Activated B cell treated with CpG ODN at 0.5 μM for 24 hours (primary cell): ENCODE results near the gene TRPV5. TPM values are rescaled to one million over a fixed set of nuclear protein-coding genes. Genes with fewer than 3 reads are reported as not detected.

ENCODE experiments used
- ATAC-seq: fragments of 200-7000 bp; cut with Tn5 transposase; one replicate; pipeline ENCODE4 v1.10.0; 2021; ENCODE audit warnings: low read depth, mild to moderate bottlenecking, moderate library complexity
- CTCF ChIA-PET: fragments of 350-600 bp; sonication (Branson Sonifier 250); formaldehyde crosslinking; loops from one replicate; lab custom pipeline; 2021; ENCODE audit warnings: antibody characterized with exemption; lab: Charles Lee
- POLR2A ChIA-PET: fragments of 350-600 bp; sonication (Branson Sonifier 250); formaldehyde crosslinking; loops from one replicate; lab custom pipeline; 2021; ENCODE audit warnings: antibody characterized with exemption; lab: Charles Lee
- DNase-seq: peaks from one replicate; pipeline ENCODE4 v3.0.0; 2022
- H3K27ac Mint-ChIP-seq: one replicate; pipeline ENCODE4 v1.8.0; 2020; ENCODE audit warnings: mixed read lengths
- H3K27me3 Mint-ChIP-seq: one replicate; pipeline ENCODE4 v1.8.0; 2021; ENCODE audit warnings: mixed read lengths
- H3K36me3 Mint-ChIP-seq: one replicate; pipeline ENCODE4 v1.8.0; 2021; ENCODE audit warnings: low read depth, mixed read lengths
- H3K4me1 Mint-ChIP-seq: one replicate; pipeline ENCODE4 v1.8.0; 2021; ENCODE audit warnings: mixed read lengths
- H3K4me3 Mint-ChIP-seq: one replicate; pipeline ENCODE4 v1.8.0; 2020; ENCODE audit warnings: mild to moderate bottlenecking, mixed read lengths
- H3K9me3 Mint-ChIP-seq: one replicate; pipeline ENCODE4 v1.8.0; 2020; ENCODE audit warnings: mixed read lengths
- CTCF ChIP-seq: fragments of 200-600 bp; IDR thresholded peaks from one replicate; pipeline ENCODE4 v1.8.0; 2022; ENCODE audit warnings: antibody characterized with exemption, mild to moderate bottlenecking
- intact Hi-C: fragments of 100-400 bp; cut with micrococcal nuclease; formaldehyde crosslinking; loops from one replicate; pipeline ENCODE4 v1.15.1; 2024
- total RNA-seq: library from RNA; stranded (reverse); gene quantifications from 2 replicates; pipeline ENCODE4 v1.2.3, GENCODE V29; 2022

TRPV5 gene
- total RNA-seq, 1 donor from 2014 or later = 0.11 TPM

GRCh38 chr7:142889816-142890215 lies 43.7 kb downstream of the TRPV5 start:
- Mint-ChIP-seq H3K9me3 (no peaks in the 10 kb centered on the region), H3K27me3 (peaks cover 9% of the 10 kb centered on the region), H3K36me3 (no peaks in the 10 kb centered on the region), H3K27ac (no peak overlapping the region), H3K4me1 (no peaks in the 10 kb centered on the region), H3K4me3 (no peak overlapping the region)
- no peak for DNase-seq
- ChIA-PET CTCF (no interaction called here), POLR2A (no interaction called here)
- no peak for ATAC-seq
- TF ChIP-seq CTCF = no peak
- intact Hi-C loops = no loop called here

- POLR2A ChIA-PET = no interaction called here
These were observed 46.1 kb downstream of the TRPV5 start for GRCh38 chr7:142887282-142888015.

GRCh38 chr7:142886866-142887265 lies 46.7 kb downstream of the TRPV5 start:
- H3K4me1 Mint-ChIP-seq = no peaks in the 10 kb centered on the region
- CTCF ChIA-PET = no interaction called here
- peak; percentile 1 for DNase-seq
- TF ChIP-seq CTCF = no peak
- no peak for ATAC-seq
- peaks cover 6% of the 10 kb centered on the region for H3K27me3 Mint-ChIP-seq
- POLR2A ChIA-PET = no interaction called here
- no peaks in the 10 kb centered on the region for H3K36me3 Mint-ChIP-seq
- intact Hi-C loops = no loop called here
- H3K4me3 Mint-ChIP-seq = no peak overlapping the region
- H3K27ac Mint-ChIP-seq = no peak overlapping the region
- no peaks in the 10 kb centered on the region for H3K9me3 Mint-ChIP-seq

More at GRCh38 chr7:142887282-142888015, 46.1 kb downstream of the TRPV5 start:
- intact Hi-C loops = no loop called here
- no peak for TF ChIP-seq CTCF
- ATAC-seq = no peak
- Mint-ChIP-seq H3K36me3 (no peaks in the 10 kb centered on the region), H3K27me3 (peaks cover 4% of the 10 kb centered on the region), H3K27ac (no peak overlapping the region), H3K4me3 (no peak overlapping the region), H3K9me3 (no peaks in the 10 kb centered on the region), H3K4me1 (no peaks in the 10 kb centered on the region)
- CTCF ChIA-PET = no interaction called here
- no peak for DNase-seq

- H3K27ac Mint-ChIP-seq = no peak within 1 kb of the TSS
- CTCF ChIA-PET = no interaction called here
- DNase-seq = peak; percentile 7
These were observed 48.0 kb downstream of the TRPV5 start, which contains the start of gene TRPV6 for GRCh38 chr7:142885311-142886230. Gene TRPV6, minus strand, starts transcription at chr7:142885745.

More at GRCh38 chr7:142885311-142886230, 48.0 kb downstream of the TRPV5 start, which contains the start of gene TRPV6:
- no peaks in the 10 kb centered on the region for H3K4me1 Mint-ChIP-seq
- H3K27me3 Mint-ChIP-seq = peaks cover 7% of the 10 kb centered on the region
- TF ChIP-seq CTCF = no peak
- POLR2A ChIA-PET = no interaction called here
- no peaks in the 10 kb centered on the region for H3K36me3 Mint-ChIP-seq
- ATAC-seq = no peak
- H3K4me3 Mint-ChIP-seq = no peak within 1 kb of the TSS
- no peaks in the 10 kb centered on the region for H3K9me3 Mint-ChIP-seq
- intact Hi-C loops = no loop called here
